GM12878 (cell line): ENCODE results near the gene CASP10. TPM values are rescaled to one million over a fixed set of nuclear protein-coding genes. Genes with fewer than 3 reads are reported as not detected.

Source experiments
- ATAC-seq: fragments of 200-7000 bp; cut with Tn5 transposase; 3 replicates; pipeline ENCODE4 v1.9.1; 2020; ENCODE audit warnings: mild to moderate bottlenecking, moderate library complexity
- BruUV-seq: library from RNA; stranded (reverse); fragments of 400-500 nt; replicated peaks from 2 replicates; lab custom pipeline; 2021; lab: Mats Ljungman, UMichigan
- CTCF ChIA-PET: fragments of 300-600 bp; sonication (Branson Sonifier 250); formaldehyde crosslinking; extraction: SDS; loops from one replicate; lab custom pipeline; 2021; ENCODE audit warnings: inconsistent platforms; lab: Yijun Ruan, JAX
- POLR2A ChIA-PET: fragments of 350-600 bp; formaldehyde crosslinking; extraction: SDS; loops from one replicate; lab custom pipeline; 2021; ENCODE audit warnings: inconsistent platforms; lab: Charles Lee
- RAD21 ChIA-PET: fragments of 300-600 bp; sonication (Branson Sonifier 250); formaldehyde crosslinking; loops from one replicate; lab custom pipeline; 2023; ENCODE audit warnings: antibody characterized with exemption; ENCODE audit not compliant: unreplicated experiment; lab: Charles Lee
- SMC1A ChIA-PET: fragments of 300-600 bp; sonication (Branson Sonifier 250); formaldehyde crosslinking; loops from one replicate; lab custom pipeline; 2023; ENCODE audit not compliant: unreplicated experiment, uncharacterized antibody; lab: Charles Lee
- DNase-seq: peaks from one replicate; pipeline ENCODE4 v3.0.0-alpha.2; 2011; ENCODE audit warnings: low read depth, low spot score
- FAIRE-seq: peaks from 3 replicates; lab custom pipeline; 2011; peaks lifted over from hg19 to GRCh38; lab: Jason Lieb, UNC
- H2AFZ ChIP-seq: 2 replicates; pipeline ENCODE4 v1.6.0; 2011; ENCODE audit warnings: low read depth, low read length, control low read depth; ENCODE audit not compliant: control insufficient read depth
- H3K27ac ChIP-seq: 2 replicates; pipeline ENCODE4 v1.5.1; 2011; ENCODE audit warnings: control low read depth; ENCODE audit not compliant: control insufficient read depth, insufficient read depth
- H3K27me3 ChIP-seq, 2 experiments: replicated peaks in 1 of 2; 2 replicates each; pipeline versions ENCODE4 v1.6.0 to v1.6.1; 2011; ENCODE audit warnings: low read length in 1 of 2; ENCODE audit not compliant: control insufficient read depth in 2 of 2, insufficient read depth in 2 of 2
- H3K36me3 ChIP-seq, 2 experiments: 2 replicates each; pipeline ENCODE4 v1.5.1; 2011; ENCODE audit warnings: low read length in 1 of 2; ENCODE audit not compliant: control insufficient read depth in 2 of 2, insufficient read depth in 2 of 2
- H3K4me1 ChIP-seq: 2 replicates; pipeline ENCODE4 v1.6.1; 2011; ENCODE audit warnings: mild to moderate bottlenecking, low read length, moderate library complexity, mixed read lengths; ENCODE audit not compliant: control insufficient read depth, insufficient read depth
- H3K4me2 ChIP-seq: 2 replicates; pipeline ENCODE4 v1.6.0; 2011; ENCODE audit warnings: control low read depth; ENCODE audit not compliant: control insufficient read depth, insufficient read depth
- H3K4me3 ChIP-seq: fragments of 200-600 bp; sonication (generic); 2 replicates; pipeline ENCODE4 v1.5.1; 2016
- H3K79me2 ChIP-seq: 2 replicates; pipeline ENCODE4 v1.6.0; 2011; ENCODE audit warnings: low read length; ENCODE audit not compliant: control insufficient read depth, insufficient read depth
- H3K9ac ChIP-seq: 2 replicates; pipeline ENCODE4 v1.8.0; 2011; ENCODE audit warnings: low read length, control low read depth, mixed read lengths; ENCODE audit not compliant: control insufficient read depth, insufficient read depth
- H3K9me3 ChIP-seq: replicated peaks from 3 replicates; pipeline ENCODE4 v1.5.1; 2011; ENCODE audit warnings: mild to moderate bottlenecking, low read length; ENCODE audit not compliant: control insufficient read depth, insufficient read depth
- H4K20me1 ChIP-seq: 2 replicates; pipeline ENCODE4 v1.6.0; 2011; ENCODE audit not compliant: control insufficient read depth, insufficient read depth
- ATF7 ChIP-seq: fragments of 450-650 bp; IDR thresholded peaks from 2 replicates; pipeline ENCODE4 v1.6.1; 2016; ENCODE audit warnings: low read depth, mild to moderate bottlenecking
- ETV6 ChIP-seq, 2 experiments: fragments of 450-650 bp in 1 of 2; IDR thresholded peaks in 1 of 2; conservative IDR thresholded peaks in 1 of 2; 2 replicates each; pipeline ENCODE4 v1.6.1; 2014; ENCODE audit warnings: antibody characterized with exemption in 1 of 2, borderline replicate concordance in 1 of 2, low read depth in 1 of 2, mild to moderate bottlenecking in 1 of 2, moderate library complexity in 1 of 2
- FOXM1 ChIP-seq: IDR thresholded peaks from 2 replicates; pipeline ENCODE4 v1.6.1; 2012; ENCODE audit warnings: low read depth, mild to moderate bottlenecking, inconsistent platforms, low read length, moderate library complexity
- HDAC6 ChIP-seq: fragments of 200-600 bp; sonication (generic); IDR thresholded peaks from one replicate; pipeline ENCODE4 v1.8.0; 2017; ENCODE audit warnings: antibody characterized with exemption; ENCODE audit not compliant: unreplicated experiment
- IKZF2 ChIP-seq, 2 experiments: fragments of 450-650 bp; IDR thresholded peaks; 2 replicates each; pipeline ENCODE4 v1.6.1; 2017; ENCODE audit warnings: mild to moderate bottlenecking in 2 of 2, moderate library complexity in 2 of 2
- NFXL1 ChIP-seq: fragments of 450-650 bp; IDR thresholded peaks from 2 replicates; pipeline ENCODE4 v1.6.1; 2017; ENCODE audit warnings: antibody characterized with exemption, mild to moderate bottlenecking, borderline replicate concordance
- RBBP5 ChIP-seq: fragments of 200-600 bp; sonication (generic); conservative IDR thresholded peaks from 2 replicates; pipeline ENCODE4 v1.6.1; 2016
- STAT1 ChIP-seq: fragments of 450-650 bp; conservative IDR thresholded peaks from 2 replicates; pipeline ENCODE4 v1.6.1; 2014; ENCODE audit warnings: antibody characterized with exemption, mild to moderate bottlenecking
- TCF7 ChIP-seq: IDR thresholded peaks from 2 replicates; pipeline ENCODE4 v1.6.1; 2014; ENCODE audit warnings: antibody characterized with exemption, borderline replicate concordance
- YY1 ChIP-seq: IDR thresholded peaks from 2 replicates; pipeline ENCODE4 v1.6.1; 2011; ENCODE audit warnings: low read depth, mild to moderate bottlenecking, low read length
- WGBS: methylation state at CpG from one replicate; pipeline ENCODE4 v1.1.6; 2016; ENCODE audit warnings: low lambda C conversion rate; ENCODE audit not compliant: insufficient replicate concordance, insufficient coverage; ENCODE audit errors: missing lambda C conversion rate; 5-methylcytosine and 5-hydroxymethylcytosine counted together
- in situ Hi-C: fragments of 300-500 bp; cut with MboI; formaldehyde crosslinking; loops from 9 replicates; pipeline ENCODE4 v1.14.3; 2018; ENCODE audit warnings: mixed read lengths
- intact Hi-C: fragments of 100-400 bp; cut with micrococcal nuclease; formaldehyde crosslinking; loops from one replicate; pipeline ENCODE4 v1.14.2; 2022; ENCODE audit not compliant: unreplicated experiment
- polyA plus RNA-seq, 11 experiments: library from polyadenylated mRNA; depleted of rRNA in 4 of 11; unstranded in 6 of 11; stranded (reverse) in 5 of 11; fragments of >200 nt; fragmentation: Nextera tagmentation in 4 of 11; fragmentation: Illumina TruSeq in 1 of 11; extraction: Ambion mirVana in 4 of 11; extraction: Trizol in 1 of 11; gene quantifications; 1 replicate in 1 of 11; 2 replicates in 10 of 11; pipeline versions ENCODE4 v1.2.1 to v1.2.3, GENCODE V29; 2011 to 2016; ENCODE audit warnings: inconsistent platforms in 2 of 11, missing spikeins in 2 of 11, low read depth in 1 of 11
- total RNA-seq, 4 experiments: library from RNA; depleted of rRNA in 3 of 4; stranded (reverse); fragments of >200 nt in 3 of 4; fragmentation: Illumina TruSeq in 1 of 4; extraction: Trizol in 1 of 4; gene quantifications; 2 replicates each; pipeline versions ENCODE4 v1.2.1 to v1.2.3, GENCODE V29; 2013 to 2021
- TF ChIP-seq, protein P1 (sequence below): fragments of 450-650 bp; IDR thresholded peaks from 2 replicates; pipeline ENCODE4 v1.6.1; 2017; ENCODE audit warnings: mild to moderate bottlenecking, low read depth, inconsistent platforms; ENCODE audit not compliant: poor library complexity, severe bottlenecking
- TF ChIP-seq, protein P2 (sequence below): IDR thresholded peaks from 2 replicates; pipeline ENCODE4 v1.6.1; 2011; ENCODE audit warnings: borderline replicate concordance, low read depth, mild to moderate bottlenecking, moderate library complexity, low read length; ENCODE audit not compliant: insufficient read depth, poor library complexity, severe bottlenecking
- TF ChIP-seq, protein P3 (sequence below): fragments of 450-650 bp; IDR thresholded peaks from 2 replicates; pipeline ENCODE4 v1.6.1; 2017; ENCODE audit warnings: antibody characterized with exemption, mild to moderate bottlenecking, moderate library complexity

CASP10 gene
- total and polyA plus RNA-seq, 10 of the 15 experiments (the other 5 are each of a cell fraction or from before 2014, with no cell fraction given) = 7.2 to 14.1 (median 10.8) TPM

DNA sequence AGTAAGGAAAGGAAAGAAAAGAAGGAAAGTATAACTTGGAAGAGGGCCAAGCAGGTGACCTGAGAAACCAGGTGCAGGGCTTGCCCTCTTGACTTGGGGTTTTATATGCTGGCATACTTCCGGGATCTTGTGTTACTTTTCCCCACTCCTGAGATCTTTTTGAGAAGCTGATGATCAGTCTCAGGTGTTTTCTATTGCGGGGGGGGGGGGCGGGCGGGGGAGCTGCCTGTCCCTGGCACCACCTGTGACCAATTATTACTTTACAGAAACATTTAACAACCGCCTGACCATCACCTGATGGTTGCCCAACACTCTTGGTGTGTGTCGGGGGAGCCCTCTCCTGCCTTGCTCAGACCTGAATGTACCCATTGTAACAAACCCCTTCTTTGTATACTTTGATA lies 6.9 kb upstream of the CASP10 start:
- H2AFZ ChIP-seq = no peak overlapping the region
- 45% methylated on average over 6 of the region's 6 CpGs for WGBS
- H3K9ac ChIP-seq = no peak overlapping the region
- intact Hi-C loops = loop anchor here (2.0 to 5.0 kb wide), 3 partner anchors 59 to 463 kb away; partner anchors contain the start of genes CFLAR and ORC2
- no peak overlapping the region for H3K4me3 ChIP-seq
- no peaks in the 10 kb centered on the region for H4K20me1 ChIP-seq
- ChIA-PET RAD21 (interaction anchor here (0.6 to 2.4 kb wide), 5 partner anchors 61 to 270 kb away, joined by 3 to 31 read pairs (median 4); no protein-coding TSS in a partner anchor), CTCF (interaction anchor here (0.7 to 4.6 kb wide), 9 partner anchors 18 to 810 kb away, joined by 3 to 81 read pairs (median 5); no protein-coding TSS in a partner anchor), SMC1A (interaction anchor here (1.1 to 3.0 kb wide), 6 partner anchors 10 to 270 kb away, joined by 3 to 25 read pairs (median 4); no protein-coding TSS in a partner anchor), POLR2A (interaction anchor here (0.7 kb wide), 1 partner anchor 58 kb away, joined by 3 read pairs; no protein-coding TSS in a partner anchor)
- ATAC-seq (no peak), FAIRE-seq (no peak), DNase-seq (no peak)
- H3K27me3 ChIP-seq = no peaks in the 10 kb centered on the region
- no peaks in the 10 kb centered on the region for H3K4me1 ChIP-seq
- peaks cover 7% of the 10 kb centered on the region; the same call in 2 of the 3 replicates for H3K9me3 ChIP-seq
- H3K79me2 ChIP-seq = no peaks in the 10 kb centered on the region
- no TSS peak for BruUV-seq
- H3K4me2 ChIP-seq = no peak overlapping the region
- in situ Hi-C loops = loop anchor here (5.0 kb wide), 2 partner anchors 104 to 269 kb away; partner anchors contain the start of genes HYCC2 and NDUFB3
- no peak overlapping the region for H3K27ac ChIP-seq
- H3K36me3 ChIP-seq = no peaks in the 10 kb centered on the region
- TF ChIP-seq FOXM1 (no peak), NFXL1 (no peak), ATF7 (no peak), YY1 (no peak), IKZF2 (IDR thresholded peaks at IDR 0.05) (no peak), STAT1 (no peak), TCF7 (no peak), RBBP5 (no peak), HDAC6 (no peak), ETV6 (conservative IDR thresholded peaks at IDR 0.05 in 1 of 2, IDR thresholded peaks at IDR 0.05 in 1 of 2; ENCODE audit: borderline replicate concordance in 1 of 2, low read depth in 1 of 2) (no peak)
- TF ChIP-seq, protein P1, sequence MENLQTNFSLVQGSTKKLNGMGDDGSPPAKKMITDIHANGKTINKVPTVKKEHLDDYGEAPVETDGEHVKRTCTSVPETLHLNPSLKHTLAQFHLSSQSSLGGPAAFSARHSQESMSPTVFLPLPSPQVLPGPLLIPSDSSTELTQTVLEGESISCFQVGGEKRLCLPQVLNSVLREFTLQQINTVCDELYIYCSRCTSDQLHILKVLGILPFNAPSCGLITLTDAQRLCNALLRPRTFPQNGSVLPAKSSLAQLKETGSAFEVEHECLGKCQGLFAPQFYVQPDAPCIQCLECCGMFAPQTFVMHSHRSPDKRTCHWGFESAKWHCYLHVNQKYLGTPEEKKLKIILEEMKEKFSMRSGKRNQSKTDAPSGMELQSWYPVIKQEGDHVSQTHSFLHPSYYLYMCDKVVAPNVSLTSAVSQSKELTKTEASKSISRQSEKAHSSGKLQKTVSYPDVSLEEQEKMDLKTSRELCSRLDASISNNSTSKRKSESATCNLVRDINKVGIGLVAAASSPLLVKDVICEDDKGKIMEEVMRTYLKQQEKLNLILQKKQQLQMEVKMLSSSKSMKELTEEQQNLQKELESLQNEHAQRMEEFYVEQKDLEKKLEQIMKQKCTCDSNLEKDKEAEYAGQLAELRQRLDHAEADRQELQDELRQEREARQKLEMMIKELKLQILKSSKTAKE = no peak
- TF ChIP-seq, protein P2, sequence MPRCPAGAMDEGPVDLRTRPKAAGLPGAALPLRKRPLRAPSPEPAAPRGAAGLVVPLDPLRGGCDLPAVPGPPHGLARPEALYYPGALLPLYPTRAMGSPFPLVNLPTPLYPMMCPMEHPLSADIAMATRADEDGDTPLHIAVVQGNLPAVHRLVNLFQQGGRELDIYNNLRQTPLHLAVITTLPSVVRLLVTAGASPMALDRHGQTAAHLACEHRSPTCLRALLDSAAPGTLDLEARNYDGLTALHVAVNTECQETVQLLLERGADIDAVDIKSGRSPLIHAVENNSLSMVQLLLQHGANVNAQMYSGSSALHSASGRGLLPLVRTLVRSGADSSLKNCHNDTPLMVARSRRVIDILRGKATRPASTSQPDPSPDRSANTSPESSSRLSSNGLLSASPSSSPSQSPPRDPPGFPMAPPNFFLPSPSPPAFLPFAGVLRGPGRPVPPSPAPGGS = no peak
- TF ChIP-seq, protein P3, sequence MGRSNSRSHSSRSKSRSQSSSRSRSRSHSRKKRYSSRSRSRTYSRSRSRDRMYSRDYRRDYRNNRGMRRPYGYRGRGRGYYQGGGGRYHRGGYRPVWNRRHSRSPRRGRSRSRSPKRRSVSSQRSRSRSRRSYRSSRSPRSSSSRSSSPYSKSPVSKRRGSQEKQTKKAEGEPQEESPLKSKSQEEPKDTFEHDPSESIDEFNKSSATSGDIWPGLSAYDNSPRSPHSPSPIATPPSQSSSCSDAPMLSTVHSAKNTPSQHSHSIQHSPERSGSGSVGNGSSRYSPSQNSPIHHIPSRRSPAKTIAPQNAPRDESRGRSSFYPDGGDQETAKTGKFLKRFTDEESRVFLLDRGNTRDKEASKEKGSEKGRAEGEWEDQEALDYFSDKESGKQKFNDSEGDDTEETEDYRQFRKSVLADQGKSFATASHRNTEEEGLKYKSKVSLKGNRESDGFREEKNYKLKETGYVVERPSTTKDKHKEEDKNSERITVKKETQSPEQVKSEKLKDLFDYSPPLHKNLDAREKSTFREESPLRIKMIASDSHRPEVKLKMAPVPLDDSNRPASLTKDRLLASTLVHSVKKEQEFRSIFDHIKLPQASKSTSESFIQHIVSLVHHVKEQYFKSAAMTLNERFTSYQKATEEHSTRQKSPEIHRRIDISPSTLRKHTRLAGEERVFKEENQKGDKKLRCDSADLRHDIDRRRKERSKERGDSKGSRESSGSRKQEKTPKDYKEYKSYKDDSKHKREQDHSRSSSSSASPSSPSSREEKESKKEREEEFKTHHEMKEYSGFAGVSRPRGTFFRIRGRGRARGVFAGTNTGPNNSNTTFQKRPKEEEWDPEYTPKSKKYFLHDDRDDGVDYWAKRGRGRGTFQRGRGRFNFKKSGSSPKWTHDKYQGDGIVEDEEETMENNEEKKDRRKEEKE = no peak
